ENCODE measurements around the gene C1QTNF5.

Gene C1QTNF5

GRCh38 chr11:119372260-119373058 lies 31.8 kb upstream of the C1QTNF5 start:
- no peak for DNase-seq

- no peak for DNase-seq
Observed at GRCh38 chr11:119371778-119372182, 31.1 kb upstream of the C1QTNF5 start.

DNA sequence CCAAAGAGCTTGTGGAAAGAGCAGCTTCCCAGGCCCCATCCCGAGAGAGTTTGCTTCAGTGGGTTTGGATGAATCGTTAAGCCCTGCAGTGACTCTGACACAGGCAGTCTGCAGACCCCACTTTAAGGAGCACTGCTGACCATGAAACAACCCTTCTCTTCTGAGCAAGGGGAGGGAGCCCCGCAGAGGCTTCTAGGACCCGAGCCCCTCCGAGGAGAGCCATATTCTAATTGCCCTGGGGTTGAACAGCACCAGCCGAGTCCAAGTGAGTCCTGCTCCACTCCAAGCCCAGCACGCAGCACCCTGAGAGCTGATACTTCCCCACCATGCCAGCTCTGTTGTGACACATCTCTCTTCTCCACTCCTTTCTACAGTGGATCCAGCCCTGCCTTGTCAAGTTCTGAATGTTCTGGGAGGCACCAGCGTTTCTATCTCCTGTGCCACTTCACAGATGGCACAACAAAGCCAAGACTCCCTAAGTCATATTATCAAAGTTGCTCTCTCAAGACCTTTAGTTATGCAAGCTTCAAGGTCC lies 30.5 kb upstream of the C1QTNF5 start:
- DNase-seq, result no peak

GRCh38 chr11:119370486-119371046 lies 29.9 kb upstream of the C1QTNF5 start:
- DNase-seq, result no peak

DNA sequence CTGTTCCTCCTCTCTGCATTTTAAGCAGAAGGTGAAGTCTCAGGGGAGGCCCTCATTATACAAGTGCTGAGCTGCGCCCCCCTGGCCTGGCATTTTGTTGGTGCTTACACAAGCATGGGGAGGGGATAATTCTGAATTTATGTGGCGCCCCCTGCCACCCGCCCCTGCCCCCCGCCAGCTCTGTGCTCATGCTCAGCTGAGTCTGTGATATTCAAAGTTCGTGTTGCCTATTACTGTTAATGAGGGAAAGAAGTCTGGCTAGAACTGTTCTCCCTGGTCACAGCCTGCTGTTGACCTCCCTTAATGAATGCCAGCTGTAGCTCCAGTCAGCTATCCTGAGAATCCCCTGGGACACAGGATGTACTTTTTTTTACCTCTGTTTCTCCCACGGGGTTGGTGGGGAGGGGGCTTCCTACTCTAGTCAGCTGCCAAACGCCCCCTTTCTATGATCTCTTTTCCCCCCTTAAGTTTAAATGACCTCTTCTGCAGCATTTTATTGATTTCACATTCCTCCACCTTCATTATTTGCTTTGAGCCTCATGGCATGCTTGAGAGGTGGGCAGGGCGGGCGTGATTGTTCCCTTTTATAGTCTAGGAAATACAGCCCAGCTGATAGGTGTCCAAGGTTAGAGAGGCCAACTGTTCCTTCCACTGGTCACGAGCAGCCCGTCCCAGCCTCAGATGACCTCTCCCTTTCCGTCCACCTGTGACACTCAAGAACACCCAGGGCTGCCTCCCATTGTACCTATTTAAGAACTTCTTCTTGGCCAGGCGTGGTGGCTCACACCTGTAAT lies 28.6 kb upstream of the C1QTNF5 start:
- DNase-seq, result no peak

GRCh38 chr11:119368121-119369034 lies 27.7 kb upstream of the C1QTNF5 start:
- no peak for DNase-seq

- DNase-seq, result no peak
Observed at GRCh38 chr11:119367661-119368120, 27.0 kb upstream of the C1QTNF5 start.

DNA sequence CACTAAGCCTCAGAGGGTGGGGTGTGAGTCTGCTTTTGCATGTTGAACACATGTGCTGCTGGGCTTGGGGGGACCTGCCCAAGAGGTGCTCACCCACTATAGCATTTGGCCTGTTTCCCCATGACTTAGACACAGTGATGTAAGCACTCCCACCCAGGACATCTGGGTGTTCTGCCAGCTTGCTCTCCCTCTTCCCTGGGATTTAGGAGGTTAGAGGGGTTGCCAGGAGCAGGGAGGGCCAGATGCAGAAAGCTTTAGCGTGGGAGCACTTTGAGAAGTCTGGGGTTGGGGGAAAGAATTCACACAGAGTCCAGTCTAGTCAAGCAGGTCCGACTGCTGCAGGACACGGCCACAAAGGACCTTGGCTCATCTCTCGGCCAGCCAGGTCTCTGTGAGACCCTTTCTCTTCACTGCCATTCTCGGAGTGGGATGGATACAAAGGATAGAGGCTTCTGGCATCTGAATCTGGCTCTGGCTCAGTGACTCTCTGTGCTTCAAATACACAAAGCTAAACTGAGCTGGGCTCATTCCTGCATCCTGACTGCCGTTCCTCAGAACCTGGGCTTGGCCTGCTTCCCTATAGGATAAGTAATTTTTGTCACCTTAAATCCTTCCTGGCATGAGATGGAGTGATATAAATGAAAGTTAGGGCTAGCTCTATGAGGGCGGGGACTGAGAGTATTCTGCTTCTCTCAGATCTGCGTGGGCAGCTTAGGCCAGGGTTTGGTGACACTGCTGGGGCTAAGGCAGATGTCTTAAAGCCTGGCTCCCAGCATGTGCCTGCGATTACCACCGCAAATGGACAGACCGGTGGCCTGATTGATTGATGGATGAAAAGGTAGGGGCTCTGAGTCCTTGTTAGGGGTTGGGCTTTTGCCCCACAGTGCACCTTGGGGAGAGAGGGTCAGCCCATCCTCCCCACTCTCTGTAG lies 26.3 kb upstream of the C1QTNF5 start:
- DNase-seq, result no peak

- no peak for DNase-seq
Observed at GRCh38 chr11:119365071-119365591, 24.4 kb upstream of the C1QTNF5 start.

DNA sequence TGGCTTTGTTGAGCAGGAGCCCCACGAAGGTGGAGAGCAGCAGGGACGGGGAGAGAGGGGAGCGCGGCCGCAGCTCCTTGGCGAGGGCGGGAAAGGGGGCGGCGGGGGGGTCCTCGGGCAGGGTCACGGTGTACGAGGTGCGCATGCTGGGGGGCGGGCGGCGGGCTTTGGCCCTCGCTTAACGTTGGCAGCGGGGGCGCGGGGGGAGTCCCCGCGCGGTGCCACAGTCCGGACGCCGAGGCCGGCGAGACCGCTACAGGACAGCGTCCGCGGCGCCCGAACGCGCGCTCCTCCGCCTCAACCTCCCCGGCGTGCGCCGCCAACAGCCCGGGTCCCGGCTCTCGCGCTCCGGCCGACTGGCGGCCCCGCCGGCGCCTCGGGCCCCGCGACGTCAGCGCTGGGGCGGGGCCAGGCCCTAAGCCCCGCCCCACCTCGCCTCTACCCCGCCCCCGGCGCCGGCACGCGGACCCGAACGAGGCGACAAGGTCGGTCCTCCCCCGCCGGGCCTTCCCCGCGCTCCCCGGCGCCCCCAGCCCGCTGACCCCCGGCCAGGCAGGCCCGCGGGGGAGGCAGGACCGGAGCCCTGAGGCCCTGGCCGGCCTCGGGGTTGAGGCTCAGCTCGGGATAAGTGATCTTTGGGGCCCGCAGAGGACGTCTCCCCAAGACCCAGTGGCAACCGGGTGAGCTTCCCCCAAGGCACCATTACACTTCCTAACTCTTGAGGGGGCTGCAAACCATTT lies 23.3 kb upstream of the C1QTNF5 start:
- DNase-seq, result no peak

GRCh38 chr11:119363081-119363850 lies 22.6 kb upstream of the C1QTNF5 start:
- DNase-seq, result no peak

DNA sequence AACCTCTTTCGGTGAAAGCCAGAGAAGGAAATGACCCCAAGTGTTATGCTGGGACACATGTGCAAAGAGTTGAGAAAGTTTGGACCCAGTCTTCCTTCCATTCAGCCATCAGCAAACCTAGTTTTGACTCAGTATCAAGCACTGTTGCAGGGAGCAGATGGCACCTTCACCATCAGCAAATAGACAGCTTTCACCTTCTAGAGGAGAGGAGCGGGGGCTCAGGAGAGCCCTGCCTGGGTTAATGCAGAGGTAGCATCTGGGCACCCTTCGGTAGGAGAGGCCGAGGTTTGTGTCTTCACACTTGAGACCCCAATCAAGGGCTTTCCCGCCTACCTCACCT lies 22.0 kb upstream of the C1QTNF5 start:
- no peak for DNase-seq

GRCh38 chr11:119361941-119362725 lies 21.4 kb upstream of the C1QTNF5 start:
- no peak for DNase-seq

GRCh38 chr11:119361056-119361787 lies 20.5 kb upstream of the C1QTNF5 start:
- no peak for DNase-seq

DNA sequence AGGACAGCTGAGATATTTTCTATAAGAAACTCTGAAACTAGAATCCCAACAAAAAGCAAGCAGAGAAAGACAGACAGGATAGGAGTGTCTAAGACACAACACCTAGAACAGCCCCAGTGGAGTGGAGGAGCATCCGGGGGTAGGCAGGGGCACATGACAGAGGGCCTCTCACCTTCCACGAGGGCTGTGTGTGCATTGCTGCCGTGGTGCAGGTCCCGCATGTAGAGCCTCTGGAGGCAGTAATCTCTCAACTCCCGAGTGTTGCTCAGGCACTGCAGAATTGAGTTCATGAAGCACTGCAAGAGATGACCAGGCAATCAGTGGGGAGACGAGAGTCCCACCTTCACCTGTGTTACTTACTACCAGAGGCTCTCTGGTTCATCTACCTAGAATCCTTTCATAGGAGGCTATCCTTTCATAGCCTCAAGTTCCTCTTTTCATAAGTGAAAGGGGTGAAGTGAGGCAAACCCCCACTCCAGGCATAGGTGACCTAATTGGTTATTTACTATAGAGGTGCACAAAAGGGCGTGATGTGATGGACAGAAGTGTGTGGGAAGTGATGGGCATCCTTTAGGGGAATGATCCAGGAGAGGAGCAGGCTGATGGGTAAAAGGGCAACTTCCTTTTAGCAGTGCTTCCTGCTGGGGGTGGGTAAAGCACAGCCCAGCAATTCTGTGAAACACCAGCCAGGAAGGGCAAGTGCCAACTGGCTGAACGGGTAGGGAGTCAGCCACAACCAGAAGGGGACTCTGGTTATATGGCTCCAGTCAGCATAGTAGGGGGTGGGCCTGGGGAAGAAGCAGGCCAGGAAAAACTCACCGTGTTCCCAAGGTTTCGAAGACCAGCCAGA lies 18.9 kb upstream of the C1QTNF5 start:
- no peak for DNase-seq

GRCh38 chr11:119357074-119357473 lies 16.4 kb upstream of the C1QTNF5 start:
- no peak for DNase-seq
